HG02852 (cell line): ENCODE data around the gene DNAJC5.
"Not testable (repeated sequence)": the region's sequence is repeated elsewhere in the genome, so short reads cannot be mapped to it uniquely, and the experiment has no call there.

Experiments
- ATAC-seq: cut with Tn5 transposase; IDR thresholded peaks from one replicate; pipeline ENCODE4 v1.9.1; 2021; ENCODE audit warnings: mild to moderate bottlenecking, moderate library complexity; ENCODE audit not compliant: unreplicated experiment

DNAJC5 gene

GRCh38 chr20:63894358-63895201 lies at the start of gene DNAJC5:
TSS of gene DNAJC5 (plus strand) at chr20:63895126. CDS start at chr20:63928346, 33,220 bp downstream.
- peak; percentile 72 for ATAC-seq

DNA sequence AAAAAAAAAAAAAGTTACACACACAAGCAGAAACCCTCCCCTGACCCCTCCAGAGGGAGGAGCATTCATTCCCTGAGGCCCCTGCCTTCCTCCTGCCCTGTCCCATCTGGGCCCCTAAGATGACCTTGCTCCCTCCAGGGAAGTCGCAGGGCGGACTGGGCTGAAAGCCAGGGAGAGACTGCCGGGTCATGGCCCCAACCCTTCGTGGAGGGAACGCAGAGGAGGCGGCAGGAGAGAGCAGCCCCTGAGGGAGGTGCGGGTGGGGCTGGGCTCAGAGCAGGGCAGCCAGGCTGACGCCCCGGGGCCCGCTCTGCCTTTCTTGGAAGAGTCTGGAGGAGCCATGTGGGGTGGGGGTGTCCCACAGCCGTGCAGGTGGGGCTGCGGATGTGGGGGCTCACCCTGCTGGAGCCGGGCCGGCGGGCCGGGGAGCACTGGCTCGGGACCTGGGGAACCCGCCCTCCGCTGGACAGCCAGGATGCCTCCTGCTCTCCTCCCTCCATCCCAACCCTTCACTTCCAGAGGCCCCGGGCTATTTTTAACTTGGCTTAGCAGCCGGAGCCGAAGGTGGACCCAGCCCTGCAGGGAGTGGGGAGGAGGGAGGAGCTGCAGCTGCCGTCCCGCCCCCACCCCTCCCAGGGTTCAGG lies 48.7 kb upstream of the DNAJC5 start:
- no peak for ATAC-seq

- no peak for ATAC-seq
Observed at GRCh38 chr20:63846888-63847236, 48.1 kb upstream of the DNAJC5 start.

GRCh38 chr20:63847237-63848002 lies 47.5 kb upstream of the DNAJC5 start:
- no peak for ATAC-seq

GRCh38 chr20:63848003-63848911 lies 46.7 kb upstream of the DNAJC5 start:
- ATAC-seq = no peak

DNA sequence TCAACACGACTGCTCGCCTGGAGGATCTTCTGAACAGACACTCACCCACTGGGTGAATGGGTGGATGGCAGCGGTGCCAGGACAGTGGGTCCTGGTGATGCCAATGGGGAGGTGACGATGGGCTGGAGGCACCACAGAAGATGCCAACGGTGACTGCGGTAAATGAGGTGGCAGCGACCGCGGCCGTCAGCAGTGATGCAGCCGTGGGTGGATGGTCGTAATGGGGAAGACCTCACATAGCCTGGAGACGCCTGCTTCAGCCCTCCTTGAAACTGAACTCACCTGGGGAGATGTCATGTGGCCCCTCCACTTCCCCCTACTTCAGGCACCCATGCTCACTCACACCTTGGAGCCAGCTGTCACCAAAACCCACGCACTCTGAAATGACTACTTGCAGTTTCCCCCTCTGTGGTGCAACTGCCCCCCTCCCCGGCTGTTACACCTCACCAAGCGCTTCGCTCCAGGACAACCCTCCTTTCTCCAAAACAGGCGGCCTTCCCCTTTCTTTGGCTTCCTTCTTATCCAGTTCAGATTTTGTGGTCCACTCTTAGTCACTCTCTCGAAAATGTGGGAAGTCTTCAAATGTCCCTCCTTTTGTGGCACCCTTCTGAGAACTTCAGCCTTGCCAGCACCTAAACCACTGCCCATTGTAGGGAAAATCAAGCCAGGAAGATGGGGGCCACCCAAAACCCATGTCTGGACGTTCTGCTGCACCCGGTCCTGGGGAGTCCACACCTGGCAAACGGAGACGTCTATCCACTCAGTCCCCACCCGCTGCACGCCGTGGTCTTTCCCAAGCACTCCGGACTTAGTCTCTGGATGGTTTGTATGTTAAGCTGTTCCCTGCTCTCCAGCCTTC lies 44.0 kb upstream of the DNAJC5 start:
- peak; percentile 78 for ATAC-seq

GRCh38 chr20:63851548-63851943 lies 43.4 kb upstream of the DNAJC5 start:
- not testable (repeated sequence) for ATAC-seq

DNA sequence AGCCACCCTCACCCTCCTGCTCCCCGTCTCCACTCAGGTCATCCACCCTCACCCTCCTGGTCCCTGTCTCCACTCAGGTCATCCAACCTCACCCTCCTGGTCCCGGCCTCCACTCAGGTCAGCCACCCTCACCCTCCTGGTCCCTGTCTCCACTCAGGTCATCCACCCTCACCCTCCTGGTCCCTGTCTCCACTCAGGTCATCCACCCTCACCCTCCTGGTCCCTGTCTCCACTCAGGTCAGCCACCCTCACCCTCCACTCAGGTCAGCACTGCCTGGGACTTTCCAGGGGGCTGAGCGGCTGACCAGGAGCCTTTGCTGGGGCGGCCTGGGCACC lies 41.2 kb upstream of the DNAJC5 start:
- ATAC-seq = not testable (repeated sequence)

DNA sequence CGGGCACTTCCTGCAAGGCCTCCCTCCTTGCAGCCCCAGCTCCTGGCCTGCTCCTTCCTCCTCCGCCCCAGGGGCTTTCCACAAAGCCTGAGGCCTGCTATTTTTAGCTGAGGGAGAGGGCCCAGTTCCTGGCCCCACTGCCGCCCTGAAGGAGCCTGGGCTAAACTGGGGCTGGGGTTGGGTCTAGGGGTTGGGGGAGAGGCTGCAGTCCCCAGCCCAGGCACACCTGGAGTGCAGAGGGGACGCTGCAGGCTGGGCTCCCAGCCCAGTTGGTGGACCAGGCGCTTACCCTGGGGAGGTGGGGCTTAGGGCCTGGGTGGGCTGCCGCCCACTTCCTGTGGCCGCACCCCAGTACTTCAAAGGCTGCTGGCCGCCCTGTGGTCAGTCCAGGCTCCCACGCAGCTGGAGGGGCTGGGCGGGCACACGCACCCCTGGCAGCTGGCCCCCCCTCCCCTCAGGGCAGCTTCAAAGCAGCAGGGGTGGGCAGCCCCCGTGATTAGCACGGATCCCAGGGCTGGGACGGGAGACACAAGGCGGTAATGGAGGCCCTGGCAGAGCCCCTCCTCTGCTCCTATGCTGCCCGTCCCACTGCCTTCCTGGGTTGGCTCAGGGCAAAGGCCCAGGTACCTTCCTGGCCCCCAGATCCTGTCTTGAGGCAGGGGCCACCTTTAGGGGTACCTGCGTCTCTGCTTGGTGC lies 40.7 kb upstream of the DNAJC5 start:
- ATAC-seq = no peak

DNA sequence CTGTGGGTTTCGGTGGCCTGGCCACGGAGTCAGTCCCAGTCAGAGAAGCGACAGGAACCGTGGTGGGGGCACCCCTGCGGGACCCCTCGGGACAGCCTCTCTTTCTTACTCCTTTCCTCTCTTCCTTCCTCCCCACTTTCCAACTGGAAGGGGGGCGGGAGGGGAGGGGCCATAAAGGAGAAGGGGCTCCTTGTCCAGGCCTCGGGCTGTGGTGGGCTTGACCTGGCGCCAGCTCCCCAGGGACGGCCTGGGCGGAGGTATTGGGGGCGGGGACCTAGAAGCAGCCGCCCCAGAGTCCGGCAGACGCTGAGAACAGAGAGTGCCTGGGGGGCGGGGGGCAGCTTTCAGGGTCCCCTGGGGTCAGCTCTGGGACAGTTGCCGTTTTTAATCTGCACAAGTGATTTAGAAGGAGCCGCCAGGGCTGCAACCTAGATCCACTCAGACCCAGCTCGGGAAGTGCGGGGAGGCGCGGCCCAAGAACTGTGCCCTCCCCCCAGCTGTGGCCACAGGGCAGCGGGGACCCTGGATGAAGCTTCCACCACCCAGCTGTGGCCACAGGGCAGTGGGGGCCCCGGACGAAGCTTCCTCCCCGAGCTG lies 40.1 kb upstream of the DNAJC5 start:
- no peak for ATAC-seq

GRCh38 chr20:63855363-63856097 lies 39.4 kb upstream of the DNAJC5 start:
- ATAC-seq = no peak

- no peak for ATAC-seq
Observed at GRCh38 chr20:63856098-63856511, 38.8 kb upstream of the DNAJC5 start.

DNA sequence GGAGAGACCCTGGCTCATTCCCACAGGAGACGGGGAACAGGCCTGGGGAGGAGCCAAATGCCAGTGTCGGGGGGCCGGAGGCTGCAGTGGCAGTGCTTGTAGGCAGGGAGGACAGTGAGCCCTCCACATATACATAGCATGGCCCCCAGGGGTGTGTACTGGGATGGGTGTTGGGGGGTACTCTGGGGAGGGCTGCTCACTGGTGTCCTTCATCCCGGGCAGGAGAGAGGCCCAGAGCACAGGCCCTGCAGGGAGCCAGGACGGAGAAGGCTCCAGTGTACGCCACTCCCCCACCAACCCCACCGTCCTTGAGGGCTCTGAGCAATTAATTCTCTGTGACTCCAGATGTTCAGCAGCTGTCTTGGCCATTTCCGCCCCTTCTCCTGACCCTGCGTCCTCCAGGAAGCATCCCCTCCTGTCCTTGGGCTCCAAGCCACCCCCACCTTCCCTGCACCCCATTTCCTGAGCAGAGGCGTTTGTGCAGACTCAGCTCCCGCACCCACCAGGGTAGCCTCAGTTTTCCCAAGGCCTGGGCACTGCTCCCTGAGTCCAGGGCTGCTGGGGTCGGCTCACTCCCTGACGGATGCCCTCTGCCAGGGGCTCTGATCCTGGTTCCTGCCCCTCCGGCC lies 37.0 kb upstream of the DNAJC5 start:
- ATAC-seq = no peak

- ATAC-seq = no peak
Observed at GRCh38 chr20:63858393-63859165, 36.3 kb upstream of the DNAJC5 start.

DNA sequence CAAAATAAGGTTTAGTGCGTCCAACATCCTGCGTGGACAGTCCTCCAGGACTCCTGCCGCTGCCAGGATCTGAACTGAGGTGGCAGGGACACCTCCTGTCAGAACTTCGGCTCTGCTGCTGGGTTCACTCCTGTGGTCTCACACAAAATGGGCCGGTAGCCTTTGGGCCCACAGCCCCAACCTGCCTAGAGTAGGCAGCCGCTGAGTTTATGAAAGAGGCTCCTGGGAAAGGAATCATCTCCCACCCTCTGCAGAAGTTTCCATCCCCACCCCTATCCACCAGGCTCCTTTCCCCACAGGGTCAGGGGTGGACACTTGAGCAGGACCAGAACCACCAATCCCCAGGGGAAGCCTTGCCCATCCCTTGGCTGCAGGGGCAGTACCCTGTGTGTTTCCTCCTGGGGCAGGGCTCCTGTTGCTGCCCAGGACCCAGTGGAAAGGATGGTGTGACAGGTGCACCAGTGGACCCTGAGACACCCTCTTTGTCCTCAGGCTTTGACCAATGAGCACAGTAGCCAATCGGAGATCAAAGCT lies 35.7 kb upstream of the DNAJC5 start:
- no peak for ATAC-seq

- no peak for ATAC-seq
Observed at GRCh38 chr20:63860325-63861051, 34.4 kb upstream of the DNAJC5 start.
